Fibroblast of lung (primary cell): Measurements from ENCODE around the gene LONP1. TPM values are rescaled to one million over a fixed set of nuclear protein-coding genes. Genes with fewer than 3 reads are reported as not detected.

Experiments
- DNase-seq, 2 donors: peaks; one replicate each; pipeline versions ENCODE4 v3.0.0 to v3.0.0-alpha.2; 2010; ENCODE audit warnings: low read depth in 2 of 2
- H2AFZ ChIP-seq: 2 replicates; pipeline ENCODE4 v1.5.1; 2012; ENCODE audit warnings: low read length, control low read depth, inconsistent platforms
- H3K27ac ChIP-seq: 2 replicates; pipeline ENCODE4 v1.5.1; 2011; ENCODE audit warnings: low read length, control low read depth; ENCODE audit not compliant: insufficient read depth
- H3K27me3 ChIP-seq: 2 replicates; pipeline ENCODE4 v1.5.1; 2011; ENCODE audit warnings: mild to moderate bottlenecking, low read length; ENCODE audit not compliant: control insufficient read depth, insufficient read depth
- H3K36me3 ChIP-seq: 2 replicates; pipeline ENCODE4 v1.5.1; 2011; ENCODE audit warnings: low read length; ENCODE audit not compliant: control insufficient read depth, insufficient read depth
- H3K4me1 ChIP-seq: 2 replicates; pipeline ENCODE4 v1.5.1; 2011; ENCODE audit warnings: low read length; ENCODE audit not compliant: control insufficient read depth, insufficient read depth; ENCODE audit errors: extremely low read depth
- H3K4me2 ChIP-seq: 2 replicates; pipeline ENCODE4 v1.5.1; 2011; ENCODE audit warnings: low read length, control low read depth; ENCODE audit not compliant: insufficient read depth; ENCODE audit errors: extremely low read depth
- H3K4me3 ChIP-seq, 4 experiments: fragments of 200-600 bp in 1 of 4; sonication (generic) in 1 of 4; replicated peaks in 1 of 4; 2 replicates each; pipeline ENCODE4 v1.5.1; 2011 to 2016; ENCODE audit warnings: low read length in 4 of 4, low read depth in 3 of 4, mild to moderate bottlenecking in 3 of 4, control low read depth in 2 of 4, inconsistent platforms in 1 of 4, mixed read lengths in 1 of 4; ENCODE audit not compliant: insufficient read depth in 1 of 4; ENCODE audit errors: control extremely low read depth in 1 of 4
- H3K79me2 ChIP-seq: 2 replicates; pipeline ENCODE4 v1.5.1; 2012; ENCODE audit warnings: mild to moderate bottlenecking, low read length, inconsistent platforms; ENCODE audit not compliant: control insufficient read depth, insufficient read depth
- H3K9ac ChIP-seq: 2 replicates; pipeline ENCODE4 v1.5.1; 2011; ENCODE audit warnings: mild to moderate bottlenecking, low read length, control low read depth; ENCODE audit not compliant: insufficient read depth
- H3K9me3 ChIP-seq: 2 replicates; pipeline ENCODE4 v1.5.1; 2012; ENCODE audit warnings: low read depth, low read length; ENCODE audit not compliant: control insufficient read depth, insufficient read depth
- H4K20me1 ChIP-seq: 2 replicates; pipeline ENCODE4 v1.5.1; 2011; ENCODE audit warnings: low read length; ENCODE audit not compliant: control insufficient read depth, insufficient read depth; ENCODE audit errors: extremely low read depth
- CTCF ChIP-seq, 2 donors: IDR thresholded peaks in 1 of 2; conservative IDR thresholded peaks in 1 of 2; 1 replicate in 1 of 2; 2 replicates in 1 of 2; pipeline ENCODE4 v1.5.1; 2011 to 2012; ENCODE audit warnings: low read length in 2 of 2, control low read depth in 1 of 2, inconsistent platforms in 1 of 2, low read depth in 1 of 2, mild to moderate bottlenecking in 1 of 2
- EZH2 ChIP-seq: IDR thresholded peaks from 2 replicates; pipeline ENCODE4 v1.5.1; 2012; ENCODE audit warnings: low read length, control low read depth, mild to moderate bottlenecking; ENCODE audit errors: missing control alignments
- polyA plus RNA-seq, 2 donors: library from polyadenylated mRNA; depleted of rRNA in 1 of 2; stranded (reverse) in 1 of 2; unstranded in 1 of 2; fragments of >200 nt; gene quantifications; 2 replicates each; pipeline ENCODE4 v1.2.1, GENCODE V29; 2011 to 2012; ENCODE audit warnings: missing spikeins in 1 of 2
- total RNA-seq: library from RNA; depleted of rRNA; stranded (reverse); fragments of >200 nt; gene quantifications from 2 replicates; pipeline ENCODE4 v1.2.1, GENCODE V29; 2014

LONP1 gene
- total and polyA plus RNA-seq, 2 donors (not counting 1 experiment from before 2014, with no cell fraction given), result 29.8 to 172 TPM

- peaks cover 60% of the 10 kb centered on the region for H3K36me3 ChIP-seq
- peaks cover 49% of the 10 kb centered on the region for H3K79me2 ChIP-seq
These were observed 23.5 kb downstream of the LONP1 start for GRCh38 chr19:5696196-5697021.

DNA sequence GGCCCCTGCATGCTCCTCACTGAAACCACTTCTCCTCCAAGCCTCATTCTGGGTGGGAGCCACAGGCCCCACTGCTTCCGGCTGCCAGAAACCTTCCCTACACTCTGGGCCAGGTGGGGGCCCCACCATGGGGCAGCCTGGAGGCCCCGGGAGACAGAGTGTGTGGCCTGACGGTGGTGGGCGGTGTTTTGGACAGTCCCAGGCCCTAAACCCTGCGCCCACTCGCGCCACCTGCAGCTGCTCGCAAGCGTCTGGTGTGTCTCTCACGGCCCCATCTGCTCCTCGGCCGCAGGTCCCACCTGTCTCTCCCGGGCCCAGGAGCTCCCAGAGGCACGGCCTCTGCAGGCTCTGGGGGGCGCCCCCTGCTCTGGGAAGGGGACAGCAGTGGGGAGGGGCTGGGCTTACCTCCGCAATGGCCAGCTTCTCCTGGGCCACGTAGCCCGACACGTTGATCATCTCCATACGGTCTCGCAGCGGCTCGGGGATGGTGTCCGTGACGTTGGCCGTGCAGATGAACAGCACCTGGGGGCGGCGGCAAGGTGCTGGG, 24.2 kb downstream of the LONP1 start:
- no peak overlapping the region for H3K4me2 ChIP-seq
- peaks cover 60% of the 10 kb centered on the region for H3K36me3 ChIP-seq
- H3K27ac ChIP-seq, result no peak overlapping the region
- H3K79me2 ChIP-seq, result peaks cover 56% of the 10 kb centered on the region
- H3K4me3 ChIP-seq, result no peak overlapping the region
- no peak overlapping the region for H3K9ac ChIP-seq
- H3K9me3 ChIP-seq, result no peaks in the 10 kb centered on the region
- no peaks in the 10 kb centered on the region for H4K20me1 ChIP-seq
- DNase-seq, result no peak
- TF ChIP-seq EZH2, result no peak
- no peak for TF ChIP-seq CTCF (conservative IDR thresholded peaks at IDR 0.05 in 1 of 2, IDR thresholded peaks at IDR 0.05 in 1 of 2; ENCODE audit: low read depth in 1 of 2, low read length in 2 of 2)
- H3K27me3 ChIP-seq, result no peaks in the 10 kb centered on the region
- H3K4me1 ChIP-seq, result peaks cover 2% of the 10 kb centered on the region
- H2AFZ ChIP-seq, result no peak overlapping the region

More at GRCh38 chr19:5696196-5697021, 23.5 kb downstream of the LONP1 start:
- Histone ChIP-seq H3K4me2 (no peak overlapping the region), H3K9ac (no peak overlapping the region), H3K27ac (no peak overlapping the region), H3K4me3 (no peak overlapping the region), H3K27me3 (no peaks in the 10 kb centered on the region), H4K20me1 (no peaks in the 10 kb centered on the region), H3K4me1 (peaks cover 2% of the 10 kb centered on the region), H3K9me3 (no peaks in the 10 kb centered on the region), H2AFZ (no peak overlapping the region)
- no peak for TF ChIP-seq CTCF (conservative IDR thresholded peaks at IDR 0.05 in 1 of 2, IDR thresholded peaks at IDR 0.05 in 1 of 2; ENCODE audit: low read depth in 1 of 2, low read length in 2 of 2)
- TF ChIP-seq EZH2, result no peak
- no peak for DNase-seq

GRCh38 chr19:5694956-5695648, 24.8 kb downstream of the LONP1 start:
- Histone ChIP-seq H3K9me3 (no peaks in the 10 kb centered on the region), H3K79me2 (peaks cover 62% of the 10 kb centered on the region), H3K9ac (no peak overlapping the region), H3K27me3 (no peaks in the 10 kb centered on the region), H3K4me2 (no peak overlapping the region), H4K20me1 (no peaks in the 10 kb centered on the region), H3K36me3 (peaks cover 56% of the 10 kb centered on the region), H3K4me1 (peaks cover 2% of the 10 kb centered on the region), H3K27ac (no peak overlapping the region), H2AFZ (no peak overlapping the region), H3K4me3 (no peak overlapping the region)
- no peak for DNase-seq
- TF ChIP-seq CTCF (conservative IDR thresholded peaks at IDR 0.05 in 1 of 2, IDR thresholded peaks at IDR 0.05 in 1 of 2; ENCODE audit: low read depth in 1 of 2, low read length in 2 of 2) (no peak), EZH2 (no peak)
